GM18508 (cell line): ENCODE measurements around the gene GALNT7.
"Not testable (repeated sequence)": the region's sequence is repeated elsewhere in the genome, so short reads cannot be mapped to it uniquely, and the experiment has no call there.

Experiments
- ATAC-seq: cut with Tn5 transposase; IDR thresholded peaks from one replicate; pipeline ENCODE4 v1.9.1; 2021; ENCODE audit warnings: moderate number of reproducible peaks; ENCODE audit not compliant: insufficient read depth, unreplicated experiment

Gene GALNT7, protein sequence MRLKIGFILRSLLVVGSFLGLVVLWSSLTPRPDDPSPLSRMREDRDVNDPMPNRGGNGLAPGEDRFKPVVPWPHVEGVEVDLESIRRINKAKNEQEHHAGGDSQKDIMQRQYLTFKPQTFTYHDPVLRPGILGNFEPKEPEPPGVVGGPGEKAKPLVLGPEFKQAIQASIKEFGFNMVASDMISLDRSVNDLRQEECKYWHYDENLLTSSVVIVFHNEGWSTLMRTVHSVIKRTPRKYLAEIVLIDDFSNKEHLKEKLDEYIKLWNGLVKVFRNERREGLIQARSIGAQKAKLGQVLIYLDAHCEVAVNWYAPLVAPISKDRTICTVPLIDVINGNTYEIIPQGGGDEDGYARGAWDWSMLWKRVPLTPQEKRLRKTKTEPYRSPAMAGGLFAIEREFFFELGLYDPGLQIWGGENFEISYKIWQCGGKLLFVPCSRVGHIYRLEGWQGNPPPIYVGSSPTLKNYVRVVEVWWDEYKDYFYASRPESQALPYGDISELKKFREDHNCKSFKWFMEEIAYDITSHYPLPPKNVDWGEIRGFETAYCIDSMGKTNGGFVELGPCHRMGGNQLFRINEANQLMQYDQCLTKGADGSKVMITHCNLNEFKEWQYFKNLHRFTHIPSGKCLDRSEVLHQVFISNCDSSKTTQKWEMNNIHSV

GRCh38 chr4:173168396-173169177 lies at the start of gene GALNT7:
Gene GALNT7 (plus strand): TSS chr4:173168811. CDS start chr4:173168836, 25 bp downstream.
- ATAC-seq: peak; percentile 24

GRCh38 chr4:173118819-173119218 lies 49.8 kb upstream of the GALNT7 start:
- ATAC-seq: not testable (repeated sequence)

- no peak for ATAC-seq
Measured at GRCh38 chr4:173119818-173120217, 48.8 kb upstream of the GALNT7 start.

GRCh38 chr4:173121076-173121561 lies 47.5 kb upstream of the GALNT7 start:
- ATAC-seq: peak; percentile 99

- ATAC-seq: no peak
Measured at GRCh38 chr4:173124209-173124865, 44.3 kb upstream of the GALNT7 start.

GRCh38 chr4:173125216-173125812 lies 43.3 kb upstream of the GALNT7 start:
- no peak for ATAC-seq

GRCh38 chr4:173128199-173128890 lies 40.3 kb upstream of the GALNT7 start:
- no peak for ATAC-seq

- ATAC-seq: no peak
Measured at GRCh38 chr4:173130687-173131086, 37.9 kb upstream of the GALNT7 start.

GRCh38 chr4:173134426-173134825 lies 34.2 kb upstream of the GALNT7 start:
- no peak for ATAC-seq

DNA sequence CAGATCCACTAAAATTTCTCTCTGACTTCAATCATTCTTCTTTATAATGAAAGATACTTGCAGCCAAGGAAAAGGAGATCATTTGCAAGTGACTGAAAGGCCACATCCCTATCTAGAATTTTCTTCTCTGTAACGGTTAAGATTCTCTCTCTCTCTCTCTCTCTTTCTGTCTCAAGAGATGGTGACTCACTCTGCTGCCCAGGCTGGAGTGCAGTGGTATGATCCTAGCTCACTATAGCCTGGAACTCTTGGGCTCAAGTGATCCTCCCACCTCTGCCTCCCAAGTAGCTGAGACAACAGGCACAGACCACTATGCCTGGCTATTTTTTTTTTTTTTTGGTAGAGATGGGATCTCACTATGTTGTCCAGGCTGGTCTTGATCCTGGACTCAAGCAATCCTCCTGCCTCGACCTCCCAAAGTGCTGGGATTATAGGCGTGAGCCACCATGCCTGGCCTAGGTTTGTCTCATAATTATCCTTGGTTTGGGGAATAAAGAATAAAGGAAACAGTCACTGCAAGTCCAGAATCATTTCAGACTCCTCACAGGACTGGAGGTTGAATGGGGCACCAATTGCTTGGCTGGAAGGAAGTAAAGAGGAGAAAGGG lies 33.3 kb upstream of the GALNT7 start:
- ATAC-seq: no peak

GRCh38 chr4:173138624-173139023 lies 30.0 kb upstream of the GALNT7 start:
- no peak for ATAC-seq

DNA sequence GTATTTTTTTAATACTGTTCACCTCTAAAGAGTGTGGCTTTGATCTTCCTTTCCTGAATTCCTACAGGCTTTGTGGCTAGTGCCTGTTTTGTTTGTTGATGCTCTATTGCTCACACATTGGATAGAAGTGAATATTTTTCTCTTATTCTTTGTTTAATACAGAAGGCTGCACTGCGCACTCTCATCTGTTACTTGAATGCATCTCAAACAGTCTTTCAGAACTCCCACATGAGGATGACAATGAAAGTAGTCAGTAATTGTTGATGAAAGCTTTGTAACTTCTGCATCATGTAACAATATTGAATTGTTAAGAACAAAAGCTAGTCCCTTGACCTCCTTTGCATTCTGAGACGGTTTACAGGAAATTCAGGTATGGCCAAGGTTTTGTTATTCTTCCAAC lies 29.1 kb upstream of the GALNT7 start:
- ATAC-seq: no peak

- ATAC-seq: no peak
Measured at GRCh38 chr4:173145131-173145530, 23.5 kb upstream of the GALNT7 start.

- no peak for ATAC-seq
Measured at GRCh38 chr4:173146456-173146855, 22.2 kb upstream of the GALNT7 start.

- no peak for ATAC-seq
Measured at GRCh38 chr4:173151496-173151895, 17.1 kb upstream of the GALNT7 start.

DNA sequence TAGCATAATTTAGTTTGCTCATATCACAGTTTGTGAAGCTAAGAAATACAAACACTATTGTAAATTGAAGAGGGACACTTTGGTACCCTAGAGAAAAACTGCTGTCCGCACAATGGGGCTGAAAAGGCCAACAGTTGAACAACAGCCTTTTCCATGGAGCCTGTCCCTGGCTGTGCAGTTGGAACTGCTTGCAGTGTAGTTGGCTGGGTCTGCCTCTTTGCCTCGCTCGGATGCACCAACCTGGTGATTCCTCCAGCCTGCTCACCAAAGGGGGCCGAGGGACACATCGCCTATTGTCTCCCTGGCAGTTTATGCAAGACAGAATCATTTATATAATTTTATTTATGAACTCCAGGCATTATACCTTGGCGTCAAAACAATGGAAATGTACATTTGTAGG lies 16.5 kb upstream of the GALNT7 start:
- no peak for ATAC-seq

DNA sequence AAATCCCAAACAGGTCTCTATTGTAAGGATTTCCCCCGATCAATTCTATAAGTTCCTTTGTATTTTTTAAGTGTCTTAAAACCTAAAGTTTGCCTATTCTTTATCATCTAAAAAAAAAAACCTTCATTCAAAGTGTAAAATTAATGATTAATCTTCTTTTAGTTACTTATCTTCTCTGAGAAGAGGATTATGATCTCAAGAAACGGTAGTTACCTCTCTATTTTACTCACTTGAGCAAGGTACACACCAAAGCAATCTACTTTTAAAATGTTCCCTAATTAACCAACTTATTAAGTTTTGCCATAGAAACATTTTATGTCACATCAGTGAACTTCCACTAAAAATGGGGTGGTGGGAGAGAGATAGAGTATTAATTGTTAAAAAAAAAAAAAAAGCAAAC lies 15.2 kb upstream of the GALNT7 start:
- ATAC-seq: no peak

GRCh38 chr4:173159791-173160190 lies 8.8 kb upstream of the GALNT7 start:
- no peak for ATAC-seq

- no peak for ATAC-seq
Measured at GRCh38 chr4:173160871-173161270, 7.7 kb upstream of the GALNT7 start.
